Neural cell (in vitro differentiated cells): ENCODE data around the gene CUBN. TPM values are rescaled to one million over a fixed set of nuclear protein-coding genes. Genes with fewer than 3 reads are reported as not detected.

Source experiments
- H2AFZ ChIP-seq: fragments of 200-600, 300-800 bp; sonication (generic), shearing (Covaris generic); 2 replicates; pipeline ENCODE4 v1.6.0; 2014; ENCODE audit warnings: low read depth, mild to moderate bottlenecking, antibody characterized with exemption, low read length, moderate library complexity
- H3F3A ChIP-seq: fragments of 200-600 bp; shearing (Covaris generic); 2 replicates; pipeline ENCODE4 v1.6.1; 2016; ENCODE audit warnings: mild to moderate bottlenecking, moderate library complexity, mixed read lengths, antibody characterized with exemption, low read length; ENCODE audit not compliant: insufficient read depth, poor library complexity, severe bottlenecking
- H3K27ac ChIP-seq: fragments of 200-600, 300-800 bp; sonication (generic), shearing (Covaris generic); 2 replicates; pipeline ENCODE4 v1.5.1; 2014; ENCODE audit warnings: mild to moderate bottlenecking, low read length, moderate library complexity
- H3K27me3 ChIP-seq: fragments of 300-800, 200-600 bp; sonication (generic), shearing (Covaris generic); 2 replicates; pipeline ENCODE4 v1.6.0; 2014; ENCODE audit warnings: mild to moderate bottlenecking, low read depth, low read length, moderate library complexity; ENCODE audit not compliant: insufficient read depth
- H3K36me3 ChIP-seq: fragments of 300-800, 200-600 bp; sonication (generic), shearing (Covaris generic); 2 replicates; pipeline ENCODE4 v1.5.1; 2014; ENCODE audit warnings: mild to moderate bottlenecking, antibody characterized with exemption, low read length, moderate library complexity; ENCODE audit not compliant: insufficient read depth
- H3K4me2 ChIP-seq: fragments of 300-800, 200-600 bp; sonication (generic), shearing (Covaris generic); 2 replicates; pipeline ENCODE4 v1.6.0; 2014; ENCODE audit warnings: mild to moderate bottlenecking, low read length
- H3K4me3 ChIP-seq: fragments of 300-800, 200-600 bp; sonication (generic), shearing (Covaris generic); 2 replicates; pipeline ENCODE4 v1.5.1; 2014; ENCODE audit warnings: mild to moderate bottlenecking, low read length, moderate library complexity
- H3K79me2 ChIP-seq: fragments of 200-600 bp; shearing (Covaris generic); replicated peaks from 2 replicates; pipeline ENCODE4 v1.6.0; 2014; ENCODE audit warnings: mild to moderate bottlenecking, low read length, moderate library complexity; ENCODE audit not compliant: insufficient read depth
- H3K9ac ChIP-seq: fragments of 300-800, 200-600 bp; sonication (generic), shearing (Covaris generic); 2 replicates; pipeline ENCODE4 v1.6.1; 2016; ENCODE audit warnings: mild to moderate bottlenecking, low read length, mixed read lengths
- H3K9me2 ChIP-seq: fragments of 200-600 bp; shearing (Covaris generic); 2 replicates; pipeline ENCODE4 v1.6.1; 2016; ENCODE audit warnings: mild to moderate bottlenecking, low read length, mixed read lengths; ENCODE audit not compliant: insufficient read depth
- H3K9me3 ChIP-seq: fragments of 200-600, 300-800 bp; sonication (generic), shearing (Covaris generic); 2 replicates; pipeline ENCODE4 v1.6.1; 2016; ENCODE audit warnings: mild to moderate bottlenecking, mixed run types, low read length, moderate library complexity, mixed read lengths
- H4K20me1 ChIP-seq: fragments of 200-600 bp; shearing (Covaris generic); 2 replicates; pipeline ENCODE4 v1.6.1; 2016; ENCODE audit warnings: mild to moderate bottlenecking, mixed run types; ENCODE audit not compliant: insufficient read depth
- EP300 ChIP-seq: fragments of 450-650 bp; conservative IDR thresholded peaks from 2 replicates; pipeline ENCODE4 v1.6.1; 2014; ENCODE audit warnings: antibody characterized with exemption, mild to moderate bottlenecking, moderate library complexity; ENCODE audit not compliant: poor library complexity, severe bottlenecking
- EZH2 ChIP-seq: fragments of 200-600, 300-800 bp; shearing (Covaris generic), sonication (generic); IDR thresholded peaks from 2 replicates; pipeline ENCODE4 v1.6.1; 2014; ENCODE audit warnings: antibody characterized with exemption, low read length, borderline replicate concordance, mild to moderate bottlenecking; ENCODE audit not compliant: insufficient read depth, poor library complexity, severe bottlenecking
- MXI1 ChIP-seq: fragments of 450-650 bp; conservative IDR thresholded peaks from 2 replicates; pipeline ENCODE4 v1.6.1; 2014; ENCODE audit warnings: antibody characterized with exemption, mild to moderate bottlenecking; ENCODE audit not compliant: poor library complexity, severe bottlenecking
- POLR2AphosphoS5 ChIP-seq: IDR thresholded peaks from 2 replicates; pipeline ENCODE4 v1.6.1; 2012
- RAD21 ChIP-seq: fragments of 450-650 bp; conservative IDR thresholded peaks from 2 replicates; pipeline ENCODE4 v1.6.1; 2014; ENCODE audit warnings: antibody characterized with exemption, mild to moderate bottlenecking, moderate library complexity
- SMC3 ChIP-seq: fragments of 450-650 bp; conservative IDR thresholded peaks from 2 replicates; pipeline ENCODE4 v1.6.1; 2014; ENCODE audit warnings: antibody characterized with exemption, mild to moderate bottlenecking, moderate library complexity; ENCODE audit not compliant: poor library complexity
- TAF1 ChIP-seq: IDR thresholded peaks from 2 replicates; pipeline ENCODE4 v1.6.1; 2012; ENCODE audit warnings: low read depth
- polyA plus RNA-seq: library from polyadenylated mRNA; depleted of rRNA; stranded (reverse); fragments of >200 nt; gene quantifications from 2 replicates; pipeline ENCODE4 v1.2.3, GENCODE V29; 2014
- TF ChIP-seq, protein P1 (sequence below): IDR thresholded peaks from 2 replicates; pipeline ENCODE4 v1.6.1; 2012; ENCODE audit warnings: borderline replicate concordance
- TF ChIP-seq, protein P2 (sequence below): fragments of 450-650 bp; IDR thresholded peaks from 2 replicates; pipeline ENCODE4 v1.5.1; 2014; ENCODE audit warnings: antibody characterized with exemption, mild to moderate bottlenecking, moderate library complexity; ENCODE audit not compliant: poor library complexity, severe bottlenecking

Gene CUBN
- polyA plus RNA-seq, 1 donor from 2014 or later: 7.1 TPM

DNA sequence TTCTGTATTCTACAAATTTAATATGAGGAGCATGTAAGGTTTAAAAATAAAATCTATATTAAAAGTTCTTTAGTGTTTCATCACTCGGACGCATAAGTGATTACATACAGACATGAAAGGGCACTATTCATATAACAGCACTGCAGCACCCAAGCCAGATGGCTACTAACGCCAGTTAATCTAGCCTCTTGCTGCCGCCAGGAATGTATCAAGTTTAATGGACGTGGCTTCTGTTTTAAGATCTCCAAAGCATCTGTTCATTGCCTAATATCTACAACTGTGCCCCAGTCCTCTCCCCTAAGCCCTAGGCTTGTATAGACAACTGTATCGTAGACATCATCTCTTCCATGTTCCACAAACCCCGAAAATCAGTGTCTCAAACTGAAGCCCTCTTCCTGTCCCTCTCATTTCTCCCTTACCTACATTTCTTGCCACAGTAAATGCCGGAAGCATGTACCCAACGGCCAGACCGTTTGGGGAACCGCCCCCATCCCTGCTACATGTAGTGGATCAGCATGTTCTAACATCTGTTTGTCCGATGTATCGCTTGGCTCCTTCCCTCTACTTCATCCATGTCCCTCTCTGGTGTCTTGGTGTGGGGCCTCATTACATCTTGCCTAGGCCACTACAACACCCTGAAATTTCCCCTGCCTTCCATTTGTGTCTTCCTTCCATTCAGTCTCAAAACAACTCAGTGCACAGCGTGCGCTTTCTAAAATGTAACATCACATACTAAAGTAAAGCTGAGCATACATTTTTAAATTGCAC lies 164.9 kb downstream of the CUBN start:
- H3K79me2 ChIP-seq: no peaks in the 10 kb centered on the region

DNA sequence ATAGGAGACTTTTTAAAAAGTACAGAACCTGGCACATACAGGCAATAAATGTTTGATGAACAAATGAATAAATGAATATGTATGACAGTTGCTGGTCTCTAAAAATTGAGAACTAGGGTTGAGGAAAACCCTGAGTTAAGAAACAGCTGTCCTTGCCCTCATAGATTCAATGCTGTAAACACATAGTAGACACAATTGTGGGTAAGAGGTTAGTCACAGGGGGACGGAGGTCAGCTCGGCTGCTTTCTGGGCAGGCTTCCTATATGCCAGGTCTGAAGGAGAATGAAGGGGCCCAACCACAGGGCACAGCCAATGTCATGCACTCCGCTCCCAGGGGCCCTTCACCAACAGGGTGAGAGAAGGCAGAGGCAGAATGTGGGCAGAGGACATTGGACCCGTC lies 169.1 kb downstream of the CUBN start:
- no peaks in the 10 kb centered on the region for H3K27me3 ChIP-seq

More for the DNA sequence above, 164.9 kb downstream of the CUBN start:
- Histone ChIP-seq H3K9me3 (no peaks in the 10 kb centered on the region), H3K4me2 (no peak overlapping the region), H3K9me2 (no peaks in the 10 kb centered on the region), H4K20me1 (no peaks in the 10 kb centered on the region), H3F3A (peaks cover 5% of the 10 kb centered on the region), H3K9ac (no peak overlapping the region), H3K27me3 (no peaks in the 10 kb centered on the region), H2AFZ (no peak overlapping the region), H3K36me3 (no peaks in the 10 kb centered on the region), H3K27ac (peak overlapping the region; percentile 54), H3K4me3 (peak overlapping the region; percentile 5)
- peak; percentile 21 for TF ChIP-seq SMC3
- no peak for TF ChIP-seq MXI1
- TF ChIP-seq TAF1: no peak
- no peak for TF ChIP-seq EZH2
- TF ChIP-seq POLR2AphosphoS5: peak; percentile 56
- TF ChIP-seq, protein P1, sequence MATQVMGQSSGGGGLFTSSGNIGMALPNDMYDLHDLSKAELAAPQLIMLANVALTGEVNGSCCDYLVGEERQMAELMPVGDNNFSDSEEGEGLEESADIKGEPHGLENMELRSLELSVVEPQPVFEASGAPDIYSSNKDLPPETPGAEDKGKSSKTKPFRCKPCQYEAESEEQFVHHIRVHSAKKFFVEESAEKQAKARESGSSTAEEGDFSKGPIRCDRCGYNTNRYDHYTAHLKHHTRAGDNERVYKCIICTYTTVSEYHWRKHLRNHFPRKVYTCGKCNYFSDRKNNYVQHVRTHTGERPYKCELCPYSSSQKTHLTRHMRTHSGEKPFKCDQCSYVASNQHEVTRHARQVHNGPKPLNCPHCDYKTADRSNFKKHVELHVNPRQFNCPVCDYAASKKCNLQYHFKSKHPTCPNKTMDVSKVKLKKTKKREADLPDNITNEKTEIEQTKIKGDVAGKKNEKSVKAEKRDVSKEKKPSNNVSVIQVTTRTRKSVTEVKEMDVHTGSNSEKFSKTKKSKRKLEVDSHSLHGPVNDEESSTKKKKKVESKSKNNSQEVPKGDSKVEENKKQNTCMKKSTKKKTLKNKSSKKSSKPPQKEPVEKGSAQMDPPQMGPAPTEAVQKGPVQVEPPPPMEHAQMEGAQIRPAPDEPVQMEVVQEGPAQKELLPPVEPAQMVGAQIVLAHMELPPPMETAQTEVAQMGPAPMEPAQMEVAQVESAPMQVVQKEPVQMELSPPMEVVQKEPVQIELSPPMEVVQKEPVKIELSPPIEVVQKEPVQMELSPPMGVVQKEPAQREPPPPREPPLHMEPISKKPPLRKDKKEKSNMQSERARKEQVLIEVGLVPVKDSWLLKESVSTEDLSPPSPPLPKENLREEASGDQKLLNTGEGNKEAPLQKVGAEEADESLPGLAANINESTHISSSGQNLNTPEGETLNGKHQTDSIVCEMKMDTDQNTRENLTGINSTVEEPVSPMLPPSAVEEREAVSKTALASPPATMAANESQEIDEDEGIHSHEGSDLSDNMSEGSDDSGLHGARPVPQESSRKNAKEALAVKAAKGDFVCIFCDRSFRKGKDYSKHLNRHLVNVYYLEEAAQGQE: no peak
- no peak for TF ChIP-seq RAD21
- TF ChIP-seq EP300: peak; percentile 18

More for the DNA sequence above, 169.1 kb downstream of the CUBN start:
- no peak overlapping the region for H3K4me3 ChIP-seq
- no peak overlapping the region for H3K4me2 ChIP-seq
- TF ChIP-seq SMC3 (no peak), POLR2AphosphoS5 (no peak), RAD21 (no peak), EZH2 (no peak), TAF1 (no peak), MXI1 (no peak), EP300 (no peak)
- TF ChIP-seq, protein P1: no peak
- TF ChIP-seq, protein P2, sequence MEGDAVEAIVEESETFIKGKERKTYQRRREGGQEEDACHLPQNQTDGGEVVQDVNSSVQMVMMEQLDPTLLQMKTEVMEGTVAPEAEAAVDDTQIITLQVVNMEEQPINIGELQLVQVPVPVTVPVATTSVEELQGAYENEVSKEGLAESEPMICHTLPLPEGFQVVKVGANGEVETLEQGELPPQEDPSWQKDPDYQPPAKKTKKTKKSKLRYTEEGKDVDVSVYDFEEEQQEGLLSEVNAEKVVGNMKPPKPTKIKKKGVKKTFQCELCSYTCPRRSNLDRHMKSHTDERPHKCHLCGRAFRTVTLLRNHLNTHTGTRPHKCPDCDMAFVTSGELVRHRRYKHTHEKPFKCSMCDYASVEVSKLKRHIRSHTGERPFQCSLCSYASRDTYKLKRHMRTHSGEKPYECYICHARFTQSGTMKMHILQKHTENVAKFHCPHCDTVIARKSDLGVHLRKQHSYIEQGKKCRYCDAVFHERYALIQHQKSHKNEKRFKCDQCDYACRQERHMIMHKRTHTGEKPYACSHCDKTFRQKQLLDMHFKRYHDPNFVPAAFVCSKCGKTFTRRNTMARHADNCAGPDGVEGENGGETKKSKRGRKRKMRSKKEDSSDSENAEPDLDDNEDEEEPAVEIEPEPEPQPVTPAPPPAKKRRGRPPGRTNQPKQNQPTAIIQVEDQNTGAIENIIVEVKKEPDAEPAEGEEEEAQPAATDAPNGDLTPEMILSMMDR: no peak
- H3K9ac ChIP-seq: no peak overlapping the region
- H3K9me2 ChIP-seq: no peaks in the 10 kb centered on the region
- H3K9me3 ChIP-seq: no peaks in the 10 kb centered on the region
- H3K36me3 ChIP-seq: no peaks in the 10 kb centered on the region
- peaks cover 5% of the 10 kb centered on the region for H3F3A ChIP-seq
- H3K79me2 ChIP-seq: no peaks in the 10 kb centered on the region
- H3K27ac ChIP-seq: no peak overlapping the region
- no peak overlapping the region for H2AFZ ChIP-seq
- H4K20me1 ChIP-seq: no peaks in the 10 kb centered on the region
